Esophagus muscularis mucosa (tissue), 4 donors: ENCODE measurements around the gene LRRC53. TPM values are rescaled to one million over a fixed set of nuclear protein-coding genes. Genes with fewer than 3 reads are reported as not detected.

Experiments
- DNase-seq: peaks from one replicate; pipeline ENCODE4 v3.0.0-alpha.2; 2017; ENCODE audit errors: extremely low spot score
- H3K27ac ChIP-seq, 4 donors: fragments of 200-600 bp; sonication (generic); replicated peaks in 1 of 4; 1 replicate in 3 of 4; 2 replicates in 1 of 4; pipeline ENCODE4 v1.5.1; 2016 to 2019; ENCODE audit warnings: mild to moderate bottlenecking in 1 of 4
- H3K27me3 ChIP-seq, 4 donors: fragments of 200-600 bp; sonication (generic); one replicate each; pipeline versions ENCODE4 v1.5.1 to v1.6.0; 2016 to 2019
- H3K36me3 ChIP-seq, 4 donors: fragments of 200-600 bp; sonication (generic); one replicate each; pipeline ENCODE4 v1.5.1; 2016 to 2019
- H3K4me1 ChIP-seq, 4 donors: fragments of 200-600 bp; sonication (generic); one replicate each; pipeline ENCODE4 v1.5.1; 2016 to 2019
- H3K4me3 ChIP-seq, 4 donors: fragments of 200-600 bp; sonication (generic); 1 replicate in 2 of 4; 2 replicates in 2 of 4; pipeline ENCODE4 v1.5.1; 2016 to 2019; ENCODE audit warnings: mild to moderate bottlenecking in 4 of 4, moderate library complexity in 1 of 4
- H3K9me3 ChIP-seq, 4 donors: fragments of 200-600 bp; sonication (generic); 1 replicate in 3 of 4; 2 replicates in 1 of 4; pipeline ENCODE4 v1.5.1; 2016 to 2019
- CTCF ChIP-seq, 3 experiments: fragments of 200-600 bp in 2 of 3; fragments of 450-650 bp in 1 of 3; sonication (generic) in 2 of 3; IDR thresholded peaks; one replicate each; pipeline ENCODE4 v1.5.1; 2017 to 2019; ENCODE audit warnings: antibody characterized with exemption in 3 of 3, mild to moderate bottlenecking in 2 of 3, moderate library complexity in 1 of 3
- EP300 ChIP-seq: sonication (generic); formaldehyde crosslinking; IDR thresholded peaks from one replicate; pipeline ENCODE4 v1.6.1; 2017; ENCODE audit warnings: antibody characterized with exemption
- POLR2A ChIP-seq: fragments of 450-650 bp; IDR thresholded peaks from one replicate; pipeline ENCODE4 v1.6.1; 2017; ENCODE audit warnings: antibody characterized with exemption, moderate library complexity, mild to moderate bottlenecking, low read depth
- POLR2AphosphoS5 ChIP-seq, 2 donors: sonication (generic); formaldehyde crosslinking; IDR thresholded peaks; one replicate each; pipeline ENCODE4 v1.6.1; 2017; ENCODE audit warnings: antibody characterized with exemption in 2 of 2
- WGBS: methylation state at CpG from one replicate; pipeline ENCODE4 v1.1.5; 2018; 5-methylcytosine and 5-hydroxymethylcytosine counted together
- intact Hi-C: fragments of 100-400 bp; cut with DNase I; formaldehyde crosslinking; loops from one replicate; pipeline ENCODE4 v1.15.1; 2023
- total RNA-seq, 4 donors: library from RNA; depleted of rRNA; stranded (reverse); fragments of >200 nt; gene quantifications; one replicate each; pipeline versions ENCODE4 v1.1.0 to v1.2.1, GENCODE V29; 2016

The LRRC53 gene
- total RNA-seq, 4 donors from 2014 or later = under 0.01 TPM; not detected in 3

GRCh38 chr1:74502432-74502831 lies 10.0 kb downstream of the LRRC53 start:
- DNase-seq = no peak
- H3K36me3 ChIP-seq = no peaks in the 10 kb centered on the region
- H3K4me3 ChIP-seq = no peak overlapping the region
- H3K27ac ChIP-seq = no peak overlapping the region
- peaks cover 3 to 10% (median 6%) of the 10 kb centered on the region in 4 donors for H3K4me1 ChIP-seq
- WGBS = 41% methylated on average over 4 of the region's 4 CpGs
- intact Hi-C loops = no loop called here
- H3K9me3 ChIP-seq = no peaks in the 10 kb centered on the region
- H3K27me3 ChIP-seq = no peaks in the 10 kb centered on the region
- TF ChIP-seq POLR2A (no peak), CTCF (IDR thresholded peaks at IDR 0.05) (no peak), POLR2AphosphoS5 (IDR thresholded peaks at IDR 0.05) (no peak), EP300 (no peak)

GRCh38 chr1:74498901-74499300 lies 13.5 kb downstream of the LRRC53 start:
- H3K27ac ChIP-seq = no peak overlapping the region
- H3K27me3 ChIP-seq = no peaks in the 10 kb centered on the region
- TF ChIP-seq POLR2AphosphoS5 (IDR thresholded peaks at IDR 0.05) (no peak), POLR2A (no peak), CTCF (IDR thresholded peaks at IDR 0.05) (no peak), EP300 (no peak)
- intact Hi-C loops = no loop called here
- no peaks in the 10 kb centered on the region for H3K9me3 ChIP-seq
- H3K4me1 ChIP-seq = no peaks in the 10 kb centered on the region
- WGBS = 96% methylated on average over 3 of the region's 3 CpGs
- no peak for DNase-seq
- H3K4me3 ChIP-seq = no peak overlapping the region
- H3K36me3 ChIP-seq = no peaks in the 10 kb centered on the region

GRCh38 chr1:74496669-74497068 lies 15.7 kb downstream of the LRRC53 start:
- no peaks in the 10 kb centered on the region for H3K36me3 ChIP-seq
- intact Hi-C loops = no loop called here

GRCh38 chr1:74486036-74486435 lies 26.4 kb downstream of the LRRC53 start:
- no peak for DNase-seq
- intact Hi-C loops = no loop called here
- no peak overlapping the region for H3K27ac ChIP-seq
- WGBS = 71% methylated on average over 1 of the region's 1 CpG
- no peaks in the 10 kb centered on the region for H3K27me3 ChIP-seq
- no peaks in the 10 kb centered on the region for H3K9me3 ChIP-seq
- H3K4me3 ChIP-seq = no peak overlapping the region
- H3K36me3 ChIP-seq = no peaks in the 10 kb centered on the region
- H3K4me1 ChIP-seq = no peaks in the 10 kb centered on the region
- TF ChIP-seq EP300 = no peak
- TF ChIP-seq POLR2A = no peak
- TF ChIP-seq POLR2AphosphoS5 (IDR thresholded peaks at IDR 0.05) = no peak
- no peak for TF ChIP-seq CTCF (IDR thresholded peaks at IDR 0.05)

More at GRCh38 chr1:74496669-74497068, 15.7 kb downstream of the LRRC53 start:
- TF ChIP-seq CTCF (IDR thresholded peaks at IDR 0.05) (no peak), POLR2AphosphoS5 (IDR thresholded peaks at IDR 0.05) (no peak), POLR2A (no peak), EP300 (no peak)
- no peak for DNase-seq
- Histone ChIP-seq H3K9me3 (no peaks in the 10 kb centered on the region), H3K4me3 (no peak overlapping the region), H3K27ac (no peak overlapping the region), H3K4me1 (no peaks in the 10 kb centered on the region), H3K27me3 (no peaks in the 10 kb centered on the region)

GRCh38 chr1:74485622-74486021 lies 26.8 kb downstream of the LRRC53 start:
- H3K4me3 ChIP-seq = no peak overlapping the region
- H3K9me3 ChIP-seq = no peaks in the 10 kb centered on the region
- DNase-seq = no peak
- 98% methylated on average over 3 of the region's 3 CpGs for WGBS
- intact Hi-C loops = no loop called here
- no peak overlapping the region for H3K27ac ChIP-seq
- H3K4me1 ChIP-seq = no peaks in the 10 kb centered on the region
- TF ChIP-seq POLR2A (no peak), EP300 (no peak), CTCF (IDR thresholded peaks at IDR 0.05) (no peak), POLR2AphosphoS5 (IDR thresholded peaks at IDR 0.05) (no peak)
- no peaks in the 10 kb centered on the region for H3K27me3 ChIP-seq
- H3K36me3 ChIP-seq = no peaks in the 10 kb centered on the region
